Measurements from ENCODE around the gene SPATS1. TPM values are rescaled to one million over a fixed set of nuclear protein-coding genes. Genes with fewer than 3 reads are reported as not detected.
A peak's percentile ranks its signal among the peaks of the same experiment; 100 is the strongest.

SPATS1 gene
- total RNA-seq, 1 experiment from 2014 or later, result not detected

- BruUV-seq (replicated peaks), result no TSS peak
- DNase-seq (ENCODE audit: unreplicated experiment), result no peak
- Mint-ChIP-seq H3K27ac (ENCODE audit: low read depth, unreplicated experiment) (no peak overlapping the region), H3K4me1 (ENCODE audit: insufficient read depth, unreplicated experiment) (peaks cover 4% of the 10 kb centered on the region), H3K36me3 (ENCODE audit: insufficient read depth, unreplicated experiment) (peaks cover 29% of the 10 kb centered on the region), H3K4me3 (ENCODE audit: unreplicated experiment) (peak overlapping the region; percentile 43), H3K9me3 (ENCODE audit: unreplicated experiment) (no peaks in the 10 kb centered on the region), H3K27me3 (ENCODE audit: insufficient read depth, unreplicated experiment) (peaks cover 28% of the 10 kb centered on the region)
- POLR2A ChIA-PET, result interaction anchor here (2.0 kb wide), 2 partner anchors 12 to 16 kb away, joined by 6 to 7 read pairs; partner anchors contain the start of gene AARS2
- TF ChIP-seq CTCF (IDR thresholded peaks at IDR 0.05; ENCODE audit: unreplicated experiment), result no peak
- intact Hi-C loops (cut with micrococcal nuclease), result no loop called here
- CTCF ChIA-PET, result interaction anchor here (0.6 to 1.5 kb wide), 3 partner anchors 14 to 87 kb away, joined by 3 to 5 read pairs (median 4); no protein-coding TSS in a partner anchor
Measured at GRCh38 chr6:44297063-44298038, 45.1 kb upstream of the SPATS1 start.

- DNase-seq (ENCODE audit: unreplicated experiment), result no peak
- Mint-ChIP-seq H3K27ac (ENCODE audit: low read depth, unreplicated experiment) (peak overlapping the region; percentile 20), H3K27me3 (ENCODE audit: insufficient read depth, unreplicated experiment) (peaks cover 22% of the 10 kb centered on the region), H3K9me3 (ENCODE audit: unreplicated experiment) (no peaks in the 10 kb centered on the region), H3K36me3 (ENCODE audit: insufficient read depth, unreplicated experiment) (peaks cover 29% of the 10 kb centered on the region), H3K4me1 (ENCODE audit: insufficient read depth, unreplicated experiment) (peaks cover 4% of the 10 kb centered on the region), H3K4me3 (ENCODE audit: unreplicated experiment) (peak overlapping the region; percentile 43)
- CTCF ChIA-PET, result interaction anchor here (0.6 to 1.5 kb wide), 4 partner anchors 10 to 473 kb away, joined by 3 to 5 read pairs (median 4); partner anchors contain the start of gene AARS2
- intact Hi-C loops (cut with micrococcal nuclease), result no loop called here
- no TSS peak for BruUV-seq (replicated peaks)
- TF ChIP-seq CTCF (IDR thresholded peaks at IDR 0.05; ENCODE audit: unreplicated experiment), result no peak
- POLR2A ChIA-PET, result interaction anchor here (0.7 to 2.0 kb wide), 2 partner anchors 8 to 15 kb away, joined by 4 to 7 read pairs; partner anchors contain the start of gene AARS2
Measured at GRCh38 chr6:44298055-44298803, 44.2 kb upstream of the SPATS1 start.

GRCh38 chr6:44298864-44299263, 43.6 kb upstream of the SPATS1 start:
- no peak for DNase-seq (ENCODE audit: unreplicated experiment)
- CTCF ChIA-PET, result interaction anchor here (0.7 to 1.5 kb wide), 3 partner anchors 9 to 40 kb away, joined by 4 to 5 read pairs (median 4); partner anchors contain the start of gene AARS2
- no peaks in the 10 kb centered on the region for H3K9me3 Mint-ChIP-seq (ENCODE audit: unreplicated experiment)
- intact Hi-C loops (cut with micrococcal nuclease), result no loop called here
- POLR2A ChIA-PET, result interaction anchor here (0.6 to 2.0 kb wide), 4 partner anchors 8 to 1940 kb away, joined by 4 to 7 read pairs (median 5); partner anchors contain the start of gene AARS2
- BruUV-seq (replicated peaks), result no TSS peak
- peaks cover 4% of the 10 kb centered on the region for H3K4me1 Mint-ChIP-seq (ENCODE audit: insufficient read depth, unreplicated experiment)
- no peak overlapping the region for H3K4me3 Mint-ChIP-seq (ENCODE audit: unreplicated experiment)
- peak overlapping the region; percentile 20 for H3K27ac Mint-ChIP-seq (ENCODE audit: low read depth, unreplicated experiment)
- peaks cover 22% of the 10 kb centered on the region for H3K27me3 Mint-ChIP-seq (ENCODE audit: insufficient read depth, unreplicated experiment)
- TF ChIP-seq CTCF (IDR thresholded peaks at IDR 0.05; ENCODE audit: unreplicated experiment), result no peak
- H3K36me3 Mint-ChIP-seq (ENCODE audit: insufficient read depth, unreplicated experiment), result peaks cover 29% of the 10 kb centered on the region

Measured in MCF 10A (cell line).